Measurements from ENCODE around the gene CALD1. TPM values are rescaled to one million over a fixed set of nuclear protein-coding genes. Genes with fewer than 3 reads are reported as not detected.

Gene CALD1
- total RNA-seq, 1 donor from 2014 or later: 352 TPM

GRCh38 chr7:134742688-134743350 is 36.6 kb upstream of the CALD1 start:
- no peak overlapping the region for H3K4me3 ChIP-seq
- DNase-seq (ENCODE audit: low spot score in 2 of 2): no peak
- TF ChIP-seq, protein P1, sequence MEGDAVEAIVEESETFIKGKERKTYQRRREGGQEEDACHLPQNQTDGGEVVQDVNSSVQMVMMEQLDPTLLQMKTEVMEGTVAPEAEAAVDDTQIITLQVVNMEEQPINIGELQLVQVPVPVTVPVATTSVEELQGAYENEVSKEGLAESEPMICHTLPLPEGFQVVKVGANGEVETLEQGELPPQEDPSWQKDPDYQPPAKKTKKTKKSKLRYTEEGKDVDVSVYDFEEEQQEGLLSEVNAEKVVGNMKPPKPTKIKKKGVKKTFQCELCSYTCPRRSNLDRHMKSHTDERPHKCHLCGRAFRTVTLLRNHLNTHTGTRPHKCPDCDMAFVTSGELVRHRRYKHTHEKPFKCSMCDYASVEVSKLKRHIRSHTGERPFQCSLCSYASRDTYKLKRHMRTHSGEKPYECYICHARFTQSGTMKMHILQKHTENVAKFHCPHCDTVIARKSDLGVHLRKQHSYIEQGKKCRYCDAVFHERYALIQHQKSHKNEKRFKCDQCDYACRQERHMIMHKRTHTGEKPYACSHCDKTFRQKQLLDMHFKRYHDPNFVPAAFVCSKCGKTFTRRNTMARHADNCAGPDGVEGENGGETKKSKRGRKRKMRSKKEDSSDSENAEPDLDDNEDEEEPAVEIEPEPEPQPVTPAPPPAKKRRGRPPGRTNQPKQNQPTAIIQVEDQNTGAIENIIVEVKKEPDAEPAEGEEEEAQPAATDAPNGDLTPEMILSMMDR (IDR thresholded peaks at IDR 0.05): no peak

GRCh38 chr7:134744569-134744968 is 34.9 kb upstream of the CALD1 start:
- no peaks in the 10 kb centered on the region for H3K9me3 ChIP-seq
- intact Hi-C loops (cut with DNase I): no loop called here
- H3K4me3 ChIP-seq: no peak overlapping the region

More at GRCh38 chr7:134742688-134743350, 36.6 kb upstream of the CALD1 start:
- peaks cover 7 to 47% of the 10 kb centered on the region in 2 donors for H3K4me1 ChIP-seq
- no peaks in the 10 kb centered on the region for H3K27me3 ChIP-seq
- intact Hi-C loops (cut with DNase I): no loop called here
- no peaks in the 10 kb centered on the region for H3K9me3 ChIP-seq
- no peaks in the 10 kb centered on the region for H3K36me3 ChIP-seq
- H3K27ac ChIP-seq: peak overlapping the region; percentile 85 to 87

DNA sequence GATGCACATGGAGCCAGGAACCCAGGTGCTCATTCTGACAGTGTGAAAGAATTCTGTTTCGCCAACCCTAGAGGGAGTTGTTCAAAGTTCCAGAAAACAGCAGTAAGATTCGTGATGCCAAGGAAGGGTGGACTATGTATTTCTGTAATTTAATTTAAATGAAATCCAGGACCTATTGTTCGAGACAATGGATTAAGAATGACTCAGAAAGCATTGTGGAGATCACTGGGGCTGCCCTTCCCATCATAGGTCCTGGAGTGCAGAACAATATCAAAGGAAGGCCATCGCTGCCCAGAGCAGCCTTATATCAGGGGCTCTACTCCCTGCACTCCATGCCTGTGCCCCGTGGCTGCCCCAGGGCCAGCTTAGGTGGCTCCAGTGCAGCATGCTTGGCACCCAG is 32.1 kb upstream of the CALD1 start:
- no peak overlapping the region for H3K4me3 ChIP-seq
- H3K27me3 ChIP-seq: no peaks in the 10 kb centered on the region
- H3K4me1 ChIP-seq: peaks cover 4 to 36% of the 10 kb centered on the region in 2 donors
- H3K9me3 ChIP-seq: no peaks in the 10 kb centered on the region
- intact Hi-C loops (cut with DNase I): no loop called here
- TF ChIP-seq, protein P1 (IDR thresholded peaks at IDR 0.05): no peak
- DNase-seq (ENCODE audit: low spot score in 2 of 2): no peak
- peak overlapping the region; percentile 7 to 22 for H3K27ac ChIP-seq
- H3K36me3 ChIP-seq: no peaks in the 10 kb centered on the region

More at GRCh38 chr7:134744569-134744968, 34.9 kb upstream of the CALD1 start:
- Histone ChIP-seq H3K27ac (peak overlapping the region; percentile 0 to 23), H3K36me3 (no peaks in the 10 kb centered on the region), H3K4me1 (peaks cover 7 to 47% of the 10 kb centered on the region in 2 donors), H3K27me3 (no peaks in the 10 kb centered on the region)
- no peak for DNase-seq (ENCODE audit: low spot score in 2 of 2)
- TF ChIP-seq, protein P1 (IDR thresholded peaks at IDR 0.05): no peak

DNA sequence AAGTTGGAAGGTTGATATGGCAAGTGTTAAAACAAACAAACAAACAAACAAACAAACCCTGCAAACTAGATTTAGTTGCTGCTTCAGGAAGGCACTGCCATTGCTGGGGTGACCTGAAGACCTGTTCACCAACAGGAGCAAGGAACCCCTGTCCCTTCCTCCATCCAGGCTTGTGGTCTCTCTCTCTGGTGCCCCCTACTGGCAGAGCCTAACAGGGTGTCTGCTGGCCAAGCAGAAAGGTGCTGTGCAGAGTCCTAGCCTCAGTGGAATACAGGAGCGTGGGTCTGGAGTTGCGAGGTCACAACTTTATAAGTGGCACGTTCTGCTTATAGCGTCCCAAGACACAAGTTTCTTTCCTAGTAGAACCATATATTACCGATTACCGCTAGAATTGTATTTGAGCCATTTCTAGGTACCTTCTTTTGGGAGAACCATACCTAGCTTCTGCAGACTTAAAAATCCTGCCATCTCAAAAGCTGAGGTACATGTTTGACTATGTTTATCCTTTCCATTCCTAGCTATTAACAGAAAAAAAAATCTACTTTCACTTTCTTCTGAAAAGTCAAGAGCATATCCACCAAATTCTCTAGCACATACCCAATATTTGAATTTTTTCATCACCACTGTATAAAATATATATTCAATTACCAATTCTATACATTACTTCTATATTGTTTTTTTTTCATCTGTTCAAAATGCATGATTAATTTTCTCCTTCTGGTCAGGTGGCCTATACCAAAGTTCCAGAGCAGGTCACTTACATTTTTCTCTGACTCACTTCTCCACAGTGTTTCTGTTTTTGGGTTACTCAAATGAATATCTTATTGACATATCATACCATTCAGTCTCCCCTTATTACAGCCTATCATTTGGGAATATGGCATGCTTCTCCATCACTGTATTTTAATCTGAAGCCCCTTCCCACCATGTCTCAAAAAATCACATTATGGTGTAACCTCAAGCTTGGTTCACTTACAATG is 29.1 kb upstream of the CALD1 start:
- DNase-seq (ENCODE audit: low spot score in 2 of 2): peak in 1 of 2 donors; percentile 72
- intact Hi-C loops (cut with DNase I): loop anchor here (2.0 kb wide), 1 partner anchor 60 kb away; no protein-coding TSS in a partner anchor
- no peaks in the 10 kb centered on the region for H3K36me3 ChIP-seq
- H3K4me1 ChIP-seq: peaks cover 0 to 15% of the 10 kb centered on the region in 2 donors
- no peaks in the 10 kb centered on the region for H3K27me3 ChIP-seq
- peak overlapping the region in 1 of 2 donors; percentile 6 for H3K4me3 ChIP-seq
- TF ChIP-seq, protein P1 (IDR thresholded peaks at IDR 0.05): peak; percentile 57 to 71 (median 58)
- H3K9me3 ChIP-seq: no peaks in the 10 kb centered on the region
- no peak overlapping the region for H3K27ac ChIP-seq

- Histone ChIP-seq H3K27ac (peak overlapping the region in 1 of 2 donors; percentile 8), H3K36me3 (no peaks in the 10 kb centered on the region), H3K4me1 (peaks cover 0 to 13% of the 10 kb centered on the region in 2 donors), H3K4me3 (no peak overlapping the region), H3K9me3 (no peaks in the 10 kb centered on the region), H3K27me3 (no peaks in the 10 kb centered on the region)
- DNase-seq (ENCODE audit: low spot score in 2 of 2): no peak
- intact Hi-C loops (cut with DNase I): no loop called here
- TF ChIP-seq, protein P1 (IDR thresholded peaks at IDR 0.05): no peak
Measured at GRCh38 chr7:134752006-134752760, 27.3 kb upstream of the CALD1 start.
